ENCODE data around the gene IL12RB2.

The IL12RB2 gene

DNA sequence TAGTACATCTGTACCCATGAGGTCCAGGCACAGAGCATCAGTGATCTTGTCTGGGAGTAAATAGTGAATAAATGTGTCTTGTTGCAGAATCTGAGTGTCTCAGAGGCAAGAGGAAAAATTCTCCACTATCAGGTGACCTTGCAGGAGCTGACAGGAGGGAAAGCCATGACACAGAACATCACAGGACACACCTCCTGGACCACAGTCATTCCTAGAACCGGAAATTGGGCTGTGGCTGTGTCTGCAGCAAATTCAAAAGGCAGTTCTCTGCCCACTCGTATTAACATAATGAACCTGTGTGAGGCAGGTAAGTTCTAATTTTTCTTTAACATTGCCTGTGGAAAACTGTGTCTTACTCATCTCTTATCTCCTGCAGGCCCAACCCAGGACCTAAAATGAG is 43.1 kb downstream of the IL12RB2 start:
- no peaks in the 10 kb centered on the region for H3K36me3 ChIP-seq (ENCODE audit: insufficient read depth, low read length)
- no peak overlapping the region for H2AFZ ChIP-seq (ENCODE audit: low read length)
- H3K4me3 ChIP-seq (ENCODE audit: low read depth, low read length, poor library complexity, severe bottlenecking): no peak overlapping the region
- H3K27me3 ChIP-seq (ENCODE audit: insufficient read depth, low read length): no peaks in the 10 kb centered on the region
- no peak overlapping the region for H3K27ac ChIP-seq (ENCODE audit: low read depth, low read length, poor library complexity, severe bottlenecking)
- H3F3A ChIP-seq (ENCODE audit: insufficient read depth, low read length): no peaks in the 10 kb centered on the region
- no peak overlapping the region for H3K4me2 ChIP-seq (ENCODE audit: low read length)
- no peaks in the 10 kb centered on the region for H3K9me3 ChIP-seq (ENCODE audit: low read length)
- no peaks in the 10 kb centered on the region for H3K4me1 ChIP-seq (ENCODE audit: insufficient read depth, low read length, severe bottlenecking)
- no peaks in the 10 kb centered on the region for H3K9me2 ChIP-seq (ENCODE audit: low read depth, low read length)
- no peaks in the 10 kb centered on the region for H4K20me1 ChIP-seq (ENCODE audit: insufficient read depth, low read length)
- no peak overlapping the region for H3K9ac ChIP-seq (ENCODE audit: low read length)
- no peaks in the 10 kb centered on the region for H3K79me2 ChIP-seq (ENCODE audit: insufficient read depth, low read length)
- no peak for TF ChIP-seq EZH2 (IDR thresholded peaks at IDR 0.05; ENCODE audit: borderline replicate concordance, low read length)
- TF ChIP-seq, protein P1, sequence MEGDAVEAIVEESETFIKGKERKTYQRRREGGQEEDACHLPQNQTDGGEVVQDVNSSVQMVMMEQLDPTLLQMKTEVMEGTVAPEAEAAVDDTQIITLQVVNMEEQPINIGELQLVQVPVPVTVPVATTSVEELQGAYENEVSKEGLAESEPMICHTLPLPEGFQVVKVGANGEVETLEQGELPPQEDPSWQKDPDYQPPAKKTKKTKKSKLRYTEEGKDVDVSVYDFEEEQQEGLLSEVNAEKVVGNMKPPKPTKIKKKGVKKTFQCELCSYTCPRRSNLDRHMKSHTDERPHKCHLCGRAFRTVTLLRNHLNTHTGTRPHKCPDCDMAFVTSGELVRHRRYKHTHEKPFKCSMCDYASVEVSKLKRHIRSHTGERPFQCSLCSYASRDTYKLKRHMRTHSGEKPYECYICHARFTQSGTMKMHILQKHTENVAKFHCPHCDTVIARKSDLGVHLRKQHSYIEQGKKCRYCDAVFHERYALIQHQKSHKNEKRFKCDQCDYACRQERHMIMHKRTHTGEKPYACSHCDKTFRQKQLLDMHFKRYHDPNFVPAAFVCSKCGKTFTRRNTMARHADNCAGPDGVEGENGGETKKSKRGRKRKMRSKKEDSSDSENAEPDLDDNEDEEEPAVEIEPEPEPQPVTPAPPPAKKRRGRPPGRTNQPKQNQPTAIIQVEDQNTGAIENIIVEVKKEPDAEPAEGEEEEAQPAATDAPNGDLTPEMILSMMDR (IDR thresholded peaks at IDR 0.05; ENCODE audit: low read length): no peak

DNA sequence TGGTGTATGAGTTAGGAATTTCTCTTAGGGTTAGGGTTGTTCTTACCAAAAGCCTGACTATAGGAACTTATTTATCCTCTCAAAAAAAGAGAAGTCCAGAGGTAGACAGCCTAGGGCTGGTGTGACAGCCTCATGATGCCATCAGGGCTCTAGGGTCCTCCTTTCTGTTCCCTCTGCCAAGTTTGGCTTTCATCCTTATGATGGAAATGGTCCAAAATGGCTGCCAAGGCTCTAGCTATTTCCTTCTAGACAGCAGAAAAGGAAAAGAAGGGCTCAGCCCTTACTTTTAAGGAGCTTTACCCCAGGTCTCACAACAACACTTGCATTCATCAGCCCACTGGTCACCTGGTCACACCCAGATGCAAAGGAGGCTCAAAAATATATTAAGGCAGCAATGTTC is 44.5 kb downstream of the IL12RB2 start:
- Histone ChIP-seq H3K4me2 (ENCODE audit: low read length) (no peak overlapping the region), H3F3A (ENCODE audit: insufficient read depth, low read length) (no peaks in the 10 kb centered on the region), H3K4me1 (ENCODE audit: insufficient read depth, low read length, severe bottlenecking) (no peaks in the 10 kb centered on the region), H3K79me2 (ENCODE audit: insufficient read depth, low read length) (no peaks in the 10 kb centered on the region), H3K27ac (ENCODE audit: low read depth, low read length, poor library complexity, severe bottlenecking) (no peak overlapping the region), H3K4me3 (ENCODE audit: low read depth, low read length, poor library complexity, severe bottlenecking) (no peak overlapping the region), H3K9me2 (ENCODE audit: low read depth, low read length) (no peaks in the 10 kb centered on the region), H3K27me3 (ENCODE audit: insufficient read depth, low read length) (no peaks in the 10 kb centered on the region), H3K9me3 (ENCODE audit: low read length) (no peaks in the 10 kb centered on the region), H2AFZ (ENCODE audit: low read length) (no peak overlapping the region), H3K36me3 (ENCODE audit: insufficient read depth, low read length) (no peaks in the 10 kb centered on the region), H3K9ac (ENCODE audit: low read length) (no peak overlapping the region), H4K20me1 (ENCODE audit: insufficient read depth, low read length) (no peaks in the 10 kb centered on the region)
- TF ChIP-seq, protein P1 (IDR thresholded peaks at IDR 0.05; ENCODE audit: low read length): no peak
- no peak for TF ChIP-seq EZH2 (IDR thresholded peaks at IDR 0.05; ENCODE audit: borderline replicate concordance, low read length)

DNA sequence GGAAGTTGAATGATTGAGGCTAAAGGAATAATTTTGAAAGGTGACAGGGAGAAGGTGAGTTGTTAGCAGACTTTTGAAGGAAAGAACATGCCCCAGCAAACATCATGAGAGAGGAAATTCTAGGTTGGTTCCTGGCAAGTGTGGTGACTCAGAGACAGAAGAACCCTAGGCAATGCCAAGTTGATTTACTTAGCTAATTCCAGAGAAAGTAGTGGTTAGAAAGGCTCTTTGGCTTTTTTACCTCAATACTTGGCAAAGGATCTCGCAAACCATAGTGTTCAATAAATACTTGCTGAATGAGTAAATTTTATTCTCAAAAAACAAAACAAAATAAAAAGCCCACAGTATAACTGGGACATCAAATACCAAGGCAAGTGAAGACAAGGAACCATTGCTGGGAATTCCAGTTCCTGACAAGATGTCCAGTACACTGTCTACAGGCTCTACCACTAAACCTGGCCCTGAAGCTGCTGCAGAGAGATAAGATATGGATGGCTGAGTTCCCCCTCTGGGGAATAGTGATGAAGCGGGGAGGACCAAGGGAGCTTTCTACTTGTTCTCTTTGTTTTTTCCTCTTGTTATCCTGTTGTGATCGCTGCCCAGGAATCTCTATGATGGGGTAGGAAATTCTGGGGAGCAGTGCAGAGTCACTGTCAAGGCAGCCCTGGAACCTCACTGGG is 48.2 kb downstream of the IL12RB2 start:
- TF ChIP-seq, protein P1 (IDR thresholded peaks at IDR 0.05; ENCODE audit: low read length): no peak
- no peak for TF ChIP-seq EZH2 (IDR thresholded peaks at IDR 0.05; ENCODE audit: borderline replicate concordance, low read length)
- no peaks in the 10 kb centered on the region for H3K4me1 ChIP-seq (ENCODE audit: insufficient read depth, low read length, severe bottlenecking)
- no peak overlapping the region for H3K4me2 ChIP-seq (ENCODE audit: low read length)
- H3K27me3 ChIP-seq (ENCODE audit: insufficient read depth, low read length): no peaks in the 10 kb centered on the region
- no peaks in the 10 kb centered on the region for H3K79me2 ChIP-seq (ENCODE audit: insufficient read depth, low read length)
- no peak overlapping the region for H3K27ac ChIP-seq (ENCODE audit: low read depth, low read length, poor library complexity, severe bottlenecking)
- no peaks in the 10 kb centered on the region for H3K9me2 ChIP-seq (ENCODE audit: low read depth, low read length)
- H2AFZ ChIP-seq (ENCODE audit: low read length): no peak overlapping the region
- H3K9ac ChIP-seq (ENCODE audit: low read length): no peak overlapping the region
- H3K9me3 ChIP-seq (ENCODE audit: low read length): no peaks in the 10 kb centered on the region
- H3F3A ChIP-seq (ENCODE audit: insufficient read depth, low read length): no peaks in the 10 kb centered on the region
- H3K4me3 ChIP-seq (ENCODE audit: low read depth, low read length, poor library complexity, severe bottlenecking): no peak overlapping the region
- H4K20me1 ChIP-seq (ENCODE audit: insufficient read depth, low read length): no peaks in the 10 kb centered on the region
- no peaks in the 10 kb centered on the region for H3K36me3 ChIP-seq (ENCODE audit: insufficient read depth, low read length)
